ENCODE results near the gene HOXC10.

GRCh38 chr12:53978477-53979356 is 6.2 kb upstream of the HOXC10 start:
- TF ChIP-seq POLR2A (IDR thresholded peaks at IDR 0.05): no peak
- no peak for TF ChIP-seq POLR2AphosphoS5 (IDR thresholded peaks at IDR 0.05)
- TF ChIP-seq CTCF (IDR thresholded peaks at IDR 0.05): no peak
